H9 (cell line): ENCODE measurements around the gene HACE1. TPM values are rescaled to one million over a fixed set of nuclear protein-coding genes. Genes with fewer than 3 reads are reported as not detected.
A peak's percentile ranks its signal among the peaks of the same experiment; 100 is the strongest.

Experiments used
- DNase-seq: peaks from one replicate; pipeline ENCODE4 v3.0.0-alpha.2; 2017
- H2AFZ ChIP-seq: one replicate; pipeline ENCODE4 v1.6.1; 2013; ENCODE audit warnings: mild to moderate bottlenecking, low read length, control low read depth, moderate library complexity
- H2AK5ac ChIP-seq: 2 replicates; pipeline ENCODE4 v1.6.1; 2013; ENCODE audit warnings: low read length, control low read depth, mixed read lengths; ENCODE audit not compliant: insufficient read length
- H2BK120ac ChIP-seq: one replicate; pipeline ENCODE4 v1.6.1; 2013; ENCODE audit warnings: low read depth, mild to moderate bottlenecking, low read length, control low read depth, inconsistent platforms; ENCODE audit not compliant: poor library complexity, severe bottlenecking
- H2BK12ac ChIP-seq: 2 replicates; pipeline ENCODE4 v1.6.1; 2013; ENCODE audit warnings: low read length, control low read depth, mixed read lengths, low read depth; ENCODE audit not compliant: insufficient read length
- H2BK15ac ChIP-seq: 2 replicates; pipeline ENCODE4 v1.6.1; 2013; ENCODE audit warnings: low read depth, low read length, control low read depth
- H2BK20ac ChIP-seq: one replicate; pipeline ENCODE4 v1.6.1; 2013; ENCODE audit warnings: low read depth, mild to moderate bottlenecking, low read length, control low read depth, inconsistent platforms; ENCODE audit not compliant: poor library complexity, severe bottlenecking
- H2BK5ac ChIP-seq: 2 replicates; pipeline ENCODE4 v1.6.1; 2013; ENCODE audit warnings: low read length, control low read depth, mixed read lengths; ENCODE audit not compliant: insufficient read length
- H3K14ac ChIP-seq: 2 replicates; pipeline ENCODE4 v1.6.1; 2013; ENCODE audit warnings: low read length, control low read depth; ENCODE audit not compliant: insufficient read depth
- H3K18ac ChIP-seq: 2 replicates; pipeline ENCODE4 v1.6.1; 2013; ENCODE audit warnings: low read depth, mild to moderate bottlenecking, mixed read lengths, low read length, control low read depth; ENCODE audit not compliant: insufficient read length
- H3K23ac ChIP-seq: 2 replicates; pipeline ENCODE4 v1.6.1; 2013; ENCODE audit warnings: low read length, control low read depth, mixed read lengths, low read depth; ENCODE audit not compliant: insufficient read length
- H3K23me2 ChIP-seq: 2 replicates; pipeline ENCODE4 v1.6.1; 2013; ENCODE audit warnings: low read depth, mild to moderate bottlenecking, mixed read lengths, low read length, control low read depth; ENCODE audit not compliant: insufficient read length, poor library complexity, severe bottlenecking
- H3K27ac ChIP-seq: 2 replicates; pipeline ENCODE4 v1.5.1; 2013; ENCODE audit warnings: low read length, control low read depth, mixed read lengths, low read depth; ENCODE audit not compliant: insufficient read length
- H3K27me3 ChIP-seq: 2 replicates; pipeline ENCODE4 v1.6.1; 2013; ENCODE audit warnings: low read length, control low read depth, inconsistent platforms; ENCODE audit not compliant: insufficient read depth
- H3K4ac ChIP-seq: 2 replicates; pipeline ENCODE4 v1.6.1; 2013; ENCODE audit warnings: low read depth, mild to moderate bottlenecking, control low read depth, inconsistent platforms, low read length, moderate library complexity
- H3K4me1 ChIP-seq: 2 replicates; pipeline ENCODE4 v1.6.1; 2013; ENCODE audit warnings: low read length, control low read depth, inconsistent platforms; ENCODE audit not compliant: insufficient read depth
- H3K4me2 ChIP-seq: 2 replicates; pipeline ENCODE4 v1.6.1; 2013; ENCODE audit warnings: low read length, control low read depth, mixed read lengths; ENCODE audit not compliant: insufficient read length, insufficient read depth
- H3K56ac ChIP-seq: 2 replicates; pipeline ENCODE4 v1.6.1; 2013; ENCODE audit warnings: low read depth, mild to moderate bottlenecking, mixed read lengths, low read length, control low read depth; ENCODE audit not compliant: insufficient read length
- H3K79me1 ChIP-seq: 2 replicates; pipeline ENCODE4 v1.6.1; 2013; ENCODE audit warnings: low read depth, mild to moderate bottlenecking, moderate library complexity, low read length, control low read depth, inconsistent platforms; ENCODE audit not compliant: insufficient read depth, poor library complexity, severe bottlenecking
- H3K79me2 ChIP-seq: 2 replicates; pipeline ENCODE4 v1.6.1; 2013; ENCODE audit warnings: low read length, control low read depth, inconsistent platforms; ENCODE audit not compliant: insufficient read depth
- H3K9ac ChIP-seq: 2 replicates; pipeline ENCODE4 v1.6.1; 2013; ENCODE audit warnings: low read length, control low read depth, mixed read lengths; ENCODE audit not compliant: insufficient read length; ENCODE audit errors: extremely low read depth
- H3K9me3 ChIP-seq: one replicate; pipeline ENCODE4 v1.6.1; 2013; ENCODE audit warnings: low read depth, low read length, inconsistent platforms; ENCODE audit not compliant: control insufficient read depth
- H3T11ph ChIP-seq: one replicate; pipeline ENCODE4 v1.6.1; 2013; ENCODE audit warnings: mild to moderate bottlenecking, low read length, control low read depth, inconsistent platforms
- H4K20me1 ChIP-seq: one replicate; pipeline ENCODE4 v1.6.1; 2013; ENCODE audit not compliant: control insufficient read depth, insufficient read length, insufficient read depth
- H4K5ac ChIP-seq: 2 replicates; pipeline ENCODE4 v1.6.1; 2013; ENCODE audit warnings: low read depth, mild to moderate bottlenecking, mixed read lengths, low read length, control low read depth; ENCODE audit not compliant: insufficient read length
- H4K8ac ChIP-seq: replicated peaks from 2 replicates; pipeline ENCODE4 v1.6.1; 2013; ENCODE audit warnings: low read length, control low read depth, mixed read lengths, low read depth; ENCODE audit not compliant: insufficient read length
- H4K91ac ChIP-seq: 2 replicates; pipeline ENCODE4 v1.6.1; 2013; ENCODE audit warnings: low read depth, mild to moderate bottlenecking, moderate library complexity, mixed read lengths, low read length, control low read depth; ENCODE audit not compliant: insufficient read length
- H3K27ac Mint-ChIP-seq, 3 experiments: 2 replicates in 2 of 3; 3 replicates in 1 of 3; pipeline ENCODE4 v1.8.0; 2020 to 2021; ENCODE audit warnings: mixed read lengths in 3 of 3, mild to moderate bottlenecking in 1 of 3, moderate library complexity in 1 of 3
- H3K27me3 Mint-ChIP-seq: 2 replicates; pipeline ENCODE4 v1.8.0; 2021; ENCODE audit warnings: low read depth, mild to moderate bottlenecking, moderate library complexity, mixed read lengths
- H3K36me3 Mint-ChIP-seq, 3 experiments: 2 replicates in 2 of 3; 3 replicates in 1 of 3; pipeline ENCODE4 v1.8.0; 2020 to 2021; ENCODE audit warnings: low read depth in 3 of 3, mixed read lengths in 3 of 3; ENCODE audit not compliant: insufficient read depth in 1 of 3
- H3K4me1 Mint-ChIP-seq, 2 experiments: 2 replicates each; pipeline ENCODE4 v1.8.0; 2020; ENCODE audit warnings: mixed read lengths in 2 of 2
- H3K4me3 Mint-ChIP-seq, 2 experiments: 2 replicates in 1 of 2; 3 replicates in 1 of 2; pipeline ENCODE4 v1.8.0; 2020 to 2021; ENCODE audit warnings: mild to moderate bottlenecking in 2 of 2, mixed read lengths in 2 of 2, moderate library complexity in 1 of 2
- H3K9me3 Mint-ChIP-seq, 2 experiments: 2 replicates in 1 of 2; 3 replicates in 1 of 2; pipeline ENCODE4 v1.8.0; 2020; ENCODE audit warnings: mild to moderate bottlenecking in 2 of 2, mixed read lengths in 2 of 2, moderate library complexity in 1 of 2
- CTCF ChIP-seq: fragments of 200-600 bp; sonication (generic); conservative IDR thresholded peaks from 3 replicates; pipeline ENCODE4 v1.8.0; 2021; ENCODE audit warnings: antibody characterized with exemption, mild to moderate bottlenecking
- WGBS: extraction: QIAGEN DNeasy Blood & Tissue Kit; methylation state at CpG from one replicate; pipeline ENCODE4 v1.1.7; 2013; ENCODE audit warnings: missing lambda C conversion rate, low lambda C conversion rate, mixed read lengths; ENCODE audit not compliant: insufficient read length; ENCODE audit errors: extremely low coverage; 5-methylcytosine and 5-hydroxymethylcytosine counted together
- total RNA-seq: library from RNA; stranded (reverse); gene quantifications from 2 replicates; pipeline ENCODE4 v1.2.1, GENCODE V29; 2021

The HACE1 gene
- total RNA-seq, 1 experiment from 2014 or later = 18.0 TPM

- Histone ChIP-seq H2BK5ac (no peak overlapping the region), H3K27me3 (no peaks in the 10 kb centered on the region), H2BK120ac (no peak overlapping the region), H3K4ac (no peak overlapping the region), H3K23ac (no peak overlapping the region), H3K18ac (no peak overlapping the region), H3K27ac (no peak overlapping the region), H4K91ac (no peak overlapping the region), H2BK20ac (no peak overlapping the region), H4K8ac (no peak overlapping the region), H3T11ph (no peak overlapping the region), H4K20me1 (no peaks in the 10 kb centered on the region), H2AFZ (no peak overlapping the region), H3K23me2 (no peaks in the 10 kb centered on the region), H3K79me2 (no peaks in the 10 kb centered on the region), H2BK15ac (no peak overlapping the region), H3K14ac (no peak overlapping the region), H3K56ac (no peak overlapping the region), H2BK12ac (no peak overlapping the region), H3K4me1 (no peaks in the 10 kb centered on the region; the same call in 1 of the 2 replicates), H3K4me2 (no peak overlapping the region), H2AK5ac (no peak overlapping the region), H3K9ac (no peak overlapping the region), H3K79me1 (no peaks in the 10 kb centered on the region), H4K5ac (no peak overlapping the region), H3K9me3 (no peaks in the 10 kb centered on the region)
- no peak for DNase-seq
- no peak overlapping the region for H3K4me3 Mint-ChIP-seq
- peaks cover 4 to 5% of the 10 kb centered on the region in 2 experiments for H3K4me1 Mint-ChIP-seq
- H3K27me3 Mint-ChIP-seq = no peaks in the 10 kb centered on the region
- H3K9me3 Mint-ChIP-seq = peaks cover 3 to 5% of the 10 kb centered on the region in 2 experiments; a peak in 2 of 5 replicates
- no peak for TF ChIP-seq CTCF
- peaks cover 0 to 4% (median 0%) of the 10 kb centered on the region in 3 experiments; a peak in 1 of 7 replicates for H3K36me3 Mint-ChIP-seq
- 0 out of 7 replicates have a peak overlapping the region, but pooled peaks of 1 of the 3 experiments have one; percentile 22 for H3K27ac Mint-ChIP-seq
- no CpG with 5 or more reads among the region's 2 CpGs for WGBS
Observed at GRCh38 chr6:104908888-104909525, 49.3 kb upstream of the HACE1 start.
